GM12878 (cell line): ENCODE data around the gene NSD2. TPM values are rescaled to one million over a fixed set of nuclear protein-coding genes. Genes with fewer than 3 reads are reported as not detected.

Experiments used
- ATAC-seq: fragments of 200-7000 bp; cut with Tn5 transposase; 3 replicates; pipeline ENCODE4 v1.9.1; 2020; ENCODE audit warnings: mild to moderate bottlenecking, moderate library complexity
- BruUV-seq: library from RNA; stranded (reverse); fragments of 400-500 nt; replicated peaks from 2 replicates; lab custom pipeline; 2021; lab: Mats Ljungman, UMichigan
- CTCF ChIA-PET: fragments of 300-600 bp; sonication (Branson Sonifier 250); formaldehyde crosslinking; extraction: SDS; loops from one replicate; lab custom pipeline; 2021; ENCODE audit warnings: inconsistent platforms; lab: Yijun Ruan, JAX
- POLR2A ChIA-PET: fragments of 350-600 bp; formaldehyde crosslinking; extraction: SDS; loops from one replicate; lab custom pipeline; 2021; ENCODE audit warnings: inconsistent platforms; lab: Charles Lee
- RAD21 ChIA-PET: fragments of 300-600 bp; sonication (Branson Sonifier 250); formaldehyde crosslinking; loops from one replicate; lab custom pipeline; 2023; ENCODE audit warnings: antibody characterized with exemption; ENCODE audit not compliant: unreplicated experiment; lab: Charles Lee
- SMC1A ChIA-PET: fragments of 300-600 bp; sonication (Branson Sonifier 250); formaldehyde crosslinking; loops from one replicate; lab custom pipeline; 2023; ENCODE audit not compliant: unreplicated experiment, uncharacterized antibody; lab: Charles Lee
- DNase-seq: peaks from one replicate; pipeline ENCODE4 v3.0.0-alpha.2; 2011; ENCODE audit warnings: low read depth, low spot score
- FAIRE-seq: peaks from 3 replicates; lab custom pipeline; 2011; peaks lifted over from hg19 to GRCh38; lab: Jason Lieb, UNC
- H2AFZ ChIP-seq: 2 replicates; pipeline ENCODE4 v1.6.0; 2011; ENCODE audit warnings: low read depth, low read length, control low read depth; ENCODE audit not compliant: control insufficient read depth
- H3K27ac ChIP-seq: 2 replicates; pipeline ENCODE4 v1.5.1; 2011; ENCODE audit warnings: control low read depth; ENCODE audit not compliant: control insufficient read depth, insufficient read depth
- H3K27me3 ChIP-seq, 2 experiments: replicated peaks in 1 of 2; 2 replicates each; pipeline versions ENCODE4 v1.6.0 to v1.6.1; 2011; ENCODE audit warnings: low read length in 1 of 2; ENCODE audit not compliant: control insufficient read depth in 2 of 2, insufficient read depth in 2 of 2
- H3K36me3 ChIP-seq, 2 experiments: 2 replicates each; pipeline ENCODE4 v1.5.1; 2011; ENCODE audit warnings: low read length in 1 of 2; ENCODE audit not compliant: control insufficient read depth in 2 of 2, insufficient read depth in 2 of 2
- H3K4me1 ChIP-seq: 2 replicates; pipeline ENCODE4 v1.6.1; 2011; ENCODE audit warnings: mild to moderate bottlenecking, low read length, moderate library complexity, mixed read lengths; ENCODE audit not compliant: control insufficient read depth, insufficient read depth
- H3K4me2 ChIP-seq: 2 replicates; pipeline ENCODE4 v1.6.0; 2011; ENCODE audit warnings: control low read depth; ENCODE audit not compliant: control insufficient read depth, insufficient read depth
- H3K4me3 ChIP-seq: fragments of 200-600 bp; sonication (generic); 2 replicates; pipeline ENCODE4 v1.5.1; 2016
- H3K79me2 ChIP-seq: 2 replicates; pipeline ENCODE4 v1.6.0; 2011; ENCODE audit warnings: low read length; ENCODE audit not compliant: control insufficient read depth, insufficient read depth
- H3K9ac ChIP-seq: 2 replicates; pipeline ENCODE4 v1.8.0; 2011; ENCODE audit warnings: low read length, control low read depth, mixed read lengths; ENCODE audit not compliant: control insufficient read depth, insufficient read depth
- H3K9me3 ChIP-seq: replicated peaks from 3 replicates; pipeline ENCODE4 v1.5.1; 2011; ENCODE audit warnings: mild to moderate bottlenecking, low read length; ENCODE audit not compliant: control insufficient read depth, insufficient read depth
- H4K20me1 ChIP-seq: 2 replicates; pipeline ENCODE4 v1.6.0; 2011; ENCODE audit not compliant: control insufficient read depth, insufficient read depth
- FOXK2 ChIP-seq: fragments of 450-650 bp; IDR thresholded peaks from 2 replicates; pipeline ENCODE4 v1.6.1; 2017; ENCODE audit warnings: mild to moderate bottlenecking, moderate library complexity
- MYB ChIP-seq: fragments of 150-350 bp; IDR thresholded peaks from 2 replicates; pipeline ENCODE4 v1.6.1; 2014; ENCODE audit warnings: mild to moderate bottlenecking, low read depth, low read length, borderline replicate concordance
- NR2C2 ChIP-seq: IDR thresholded peaks from 2 replicates; pipeline ENCODE4 v1.6.1; 2011; ENCODE audit warnings: borderline replicate concordance, low read depth; ENCODE audit not compliant: control insufficient read depth, insufficient read length
- NRF1 ChIP-seq: conservative IDR thresholded peaks from 2 replicates; pipeline ENCODE4 v1.6.1; 2011; ENCODE audit warnings: mild to moderate bottlenecking, low read depth, low read length, improper control_type of control experiment
- RBBP5 ChIP-seq: fragments of 200-600 bp; sonication (generic); conservative IDR thresholded peaks from 2 replicates; pipeline ENCODE4 v1.6.1; 2016
- SMAD1 ChIP-seq: fragments of 450-650 bp; IDR thresholded peaks from 2 replicates; pipeline ENCODE4 v1.6.1; 2018; ENCODE audit warnings: mild to moderate bottlenecking, low read depth; ENCODE audit not compliant: partially characterized antibody
- STAT1 ChIP-seq: fragments of 450-650 bp; conservative IDR thresholded peaks from 2 replicates; pipeline ENCODE4 v1.6.1; 2014; ENCODE audit warnings: antibody characterized with exemption, mild to moderate bottlenecking
- ZNF384 ChIP-seq: IDR thresholded peaks from 2 replicates; pipeline ENCODE4 v1.6.1; 2012; ENCODE audit warnings: low read depth, mild to moderate bottlenecking, low read length, improper control_type of control experiment, borderline replicate concordance
- WGBS: methylation state at CpG from one replicate; pipeline ENCODE4 v1.1.6; 2016; ENCODE audit warnings: low lambda C conversion rate; ENCODE audit not compliant: insufficient replicate concordance, insufficient coverage; ENCODE audit errors: missing lambda C conversion rate; 5-methylcytosine and 5-hydroxymethylcytosine counted together
- in situ Hi-C: fragments of 300-500 bp; cut with MboI; formaldehyde crosslinking; loops from 9 replicates; pipeline ENCODE4 v1.14.3; 2018; ENCODE audit warnings: mixed read lengths
- intact Hi-C: fragments of 100-400 bp; cut with micrococcal nuclease; formaldehyde crosslinking; loops from one replicate; pipeline ENCODE4 v1.14.2; 2022; ENCODE audit not compliant: unreplicated experiment
- polyA plus RNA-seq, 11 experiments: library from polyadenylated mRNA; depleted of rRNA in 4 of 11; unstranded in 6 of 11; stranded (reverse) in 5 of 11; fragments of >200 nt; fragmentation: Nextera tagmentation in 4 of 11; fragmentation: Illumina TruSeq in 1 of 11; extraction: Ambion mirVana in 4 of 11; extraction: Trizol in 1 of 11; gene quantifications; 1 replicate in 1 of 11; 2 replicates in 10 of 11; pipeline versions ENCODE4 v1.2.1 to v1.2.3, GENCODE V29; 2011 to 2016; ENCODE audit warnings: inconsistent platforms in 2 of 11, missing spikeins in 2 of 11, low read depth in 1 of 11
- total RNA-seq, 4 experiments: library from RNA; depleted of rRNA in 3 of 4; stranded (reverse); fragments of >200 nt in 3 of 4; fragmentation: Illumina TruSeq in 1 of 4; extraction: Trizol in 1 of 4; gene quantifications; 2 replicates each; pipeline versions ENCODE4 v1.2.1 to v1.2.3, GENCODE V29; 2013 to 2021
- TF ChIP-seq, protein P1 (sequence below): IDR thresholded peaks from 2 replicates; pipeline ENCODE4 v1.6.1; 2011; ENCODE audit warnings: borderline replicate concordance, low read depth, mild to moderate bottlenecking, moderate library complexity, mixed read lengths, low read length; ENCODE audit not compliant: insufficient read depth; ENCODE audit errors: extremely low read length
- TF ChIP-seq, protein P2 (sequence below): fragments of 450-650 bp; IDR thresholded peaks from 2 replicates; pipeline ENCODE4 v1.6.1; 2016; ENCODE audit warnings: mild to moderate bottlenecking, moderate library complexity, borderline replicate concordance
- TF ChIP-seq, protein P3 (sequence below): fragments of 450-650 bp; IDR thresholded peaks from 2 replicates; pipeline ENCODE4 v1.6.1; 2017; ENCODE audit warnings: low read depth, mild to moderate bottlenecking, moderate library complexity

Gene NSD2
- total and polyA plus RNA-seq, 10 of the 15 experiments (the other 5 are each of a cell fraction or from before 2014, with no cell fraction given) = 8.6 to 139 (median 67.2) TPM

DNA sequence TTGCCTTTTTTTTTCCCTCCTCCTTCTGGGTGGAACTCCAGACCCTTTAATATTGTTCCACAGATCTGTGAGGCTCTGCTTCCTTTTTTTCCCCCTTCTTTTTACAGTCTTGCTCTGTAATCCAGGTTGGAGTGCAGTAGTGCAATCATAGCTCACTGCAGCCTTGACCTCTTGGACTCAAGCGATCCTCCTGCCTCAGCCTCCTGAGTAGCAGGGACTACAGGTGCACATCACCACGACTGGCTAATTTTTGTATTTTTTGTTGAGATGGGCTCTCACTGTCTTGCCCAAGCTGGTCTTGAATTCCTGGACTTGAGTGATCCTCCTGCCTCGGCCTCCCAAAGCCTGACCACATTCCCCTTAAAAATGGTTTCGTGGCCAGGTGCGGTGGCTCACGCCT is 26.8 kb downstream of the NSD2 start:
- Histone ChIP-seq H2AFZ (no peak overlapping the region), H3K9ac (no peak overlapping the region), H3K36me3 (peaks cover 18 to 32% of the 10 kb centered on the region in 2 experiments), H3K4me2 (no peak overlapping the region), H3K9me3 (no peaks in the 10 kb centered on the region)
- in situ Hi-C loops = no loop called here
- WGBS = 93% methylated on average over 6 of the region's 6 CpGs
- no peak for DNase-seq
- TF ChIP-seq, protein P1, sequence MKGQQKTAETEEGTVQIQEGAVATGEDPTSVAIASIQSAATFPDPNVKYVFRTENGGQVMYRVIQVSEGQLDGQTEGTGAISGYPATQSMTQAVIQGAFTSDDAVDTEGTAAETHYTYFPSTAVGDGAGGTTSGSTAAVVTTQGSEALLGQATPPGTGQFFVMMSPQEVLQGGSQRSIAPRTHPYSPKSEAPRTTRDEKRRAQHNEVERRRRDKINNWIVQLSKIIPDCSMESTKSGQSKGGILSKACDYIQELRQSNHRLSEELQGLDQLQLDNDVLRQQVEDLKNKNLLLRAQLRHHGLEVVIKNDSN = no peak
- TF ChIP-seq, protein P2, sequence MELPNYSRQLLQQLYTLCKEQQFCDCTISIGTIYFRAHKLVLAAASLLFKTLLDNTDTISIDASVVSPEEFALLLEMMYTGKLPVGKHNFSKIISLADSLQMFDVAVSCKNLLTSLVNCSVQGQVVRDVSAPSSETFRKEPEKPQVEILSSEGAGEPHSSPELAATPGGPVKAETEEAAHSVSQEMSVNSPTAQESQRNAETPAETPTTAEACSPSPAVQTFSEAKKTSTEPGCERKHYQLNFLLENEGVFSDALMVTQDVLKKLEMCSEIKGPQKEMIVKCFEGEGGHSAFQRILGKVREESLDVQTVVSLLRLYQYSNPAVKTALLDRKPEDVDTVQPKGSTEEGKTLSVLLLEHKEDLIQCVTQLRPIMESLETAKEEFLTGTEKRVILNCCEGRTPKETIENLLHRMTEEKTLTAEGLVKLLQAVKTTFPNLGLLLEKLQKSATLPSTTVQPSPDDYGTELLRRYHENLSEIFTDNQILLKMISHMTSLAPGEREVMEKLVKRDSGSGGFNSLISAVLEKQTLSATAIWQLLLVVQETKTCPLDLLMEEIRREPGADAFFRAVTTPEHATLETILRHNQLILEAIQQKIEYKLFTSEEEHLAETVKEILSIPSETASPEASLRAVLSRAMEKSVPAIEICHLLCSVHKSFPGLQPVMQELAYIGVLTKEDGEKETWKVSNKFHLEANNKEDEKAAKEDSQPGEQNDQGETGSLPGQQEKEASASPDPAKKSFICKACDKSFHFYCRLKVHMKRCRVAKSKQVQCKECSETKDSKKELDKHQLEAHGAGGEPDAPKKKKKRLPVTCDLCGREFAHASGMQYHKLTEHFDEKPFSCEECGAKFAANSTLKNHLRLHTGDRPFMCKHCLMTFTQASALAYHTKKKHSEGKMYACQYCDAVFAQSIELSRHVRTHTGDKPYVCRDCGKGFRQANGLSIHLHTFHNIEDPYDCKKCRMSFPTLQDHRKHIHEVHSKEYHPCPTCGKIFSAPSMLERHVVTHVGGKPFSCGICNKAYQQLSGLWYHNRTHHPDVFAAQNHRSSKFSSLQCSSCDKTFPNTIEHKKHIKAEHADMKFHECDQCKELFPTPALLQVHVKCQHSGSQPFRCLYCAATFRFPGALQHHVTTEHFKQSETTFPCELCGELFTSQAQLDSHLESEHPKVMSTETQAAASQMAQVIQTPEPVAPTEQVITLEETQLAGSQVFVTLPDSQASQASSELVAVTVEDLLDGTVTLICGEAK = no peak
- TF ChIP-seq MYB = no peak
- no peak for TF ChIP-seq SMAD1
- TF ChIP-seq, protein P3, sequence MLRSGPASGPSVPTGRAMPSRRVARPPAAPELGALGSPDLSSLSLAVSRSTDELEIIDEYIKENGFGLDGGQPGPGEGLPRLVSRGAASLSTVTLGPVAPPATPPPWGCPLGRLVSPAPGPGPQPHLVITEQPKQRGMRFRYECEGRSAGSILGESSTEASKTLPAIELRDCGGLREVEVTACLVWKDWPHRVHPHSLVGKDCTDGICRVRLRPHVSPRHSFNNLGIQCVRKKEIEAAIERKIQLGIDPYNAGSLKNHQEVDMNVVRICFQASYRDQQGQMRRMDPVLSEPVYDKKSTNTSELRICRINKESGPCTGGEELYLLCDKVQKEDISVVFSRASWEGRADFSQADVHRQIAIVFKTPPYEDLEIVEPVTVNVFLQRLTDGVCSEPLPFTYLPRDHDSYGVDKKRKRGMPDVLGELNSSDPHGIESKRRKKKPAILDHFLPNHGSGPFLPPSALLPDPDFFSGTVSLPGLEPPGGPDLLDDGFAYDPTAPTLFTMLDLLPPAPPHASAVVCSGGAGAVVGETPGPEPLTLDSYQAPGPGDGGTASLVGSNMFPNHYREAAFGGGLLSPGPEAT = no peak
- TF ChIP-seq RBBP5 = no peak
- no peak for TF ChIP-seq STAT1
- TF ChIP-seq ZNF384 = no peak
- no peak for TF ChIP-seq FOXK2
- TF ChIP-seq NR2C2 = no peak
- no peak for TF ChIP-seq NRF1
- TF ChIP-seq, all 136 proteins: peak for 0
- RAD21 ChIA-PET = interaction anchor here (1.2 to 1.7 kb wide), 3 partner anchors 62 to 205 kb away, joined by 3 to 5 read pairs (median 3); no protein-coding TSS in a partner anchor
- H3K27me3 ChIP-seq = no peaks in the 10 kb centered on the region
- no peak for ATAC-seq
- CTCF ChIA-PET = interaction anchor here (1.0 to 3.9 kb wide), 10 partner anchors 10 to 177 kb away, joined by 3 to 38 read pairs (median 10); partner anchors contain the start of gene TMEM129
- peaks cover 8% of the 10 kb centered on the region; the same call in 1 of the 2 replicates for H4K20me1 ChIP-seq
- POLR2A ChIA-PET = no interaction called here
- intact Hi-C loops = loop anchor here (2.0 to 5.0 kb wide), 2 partner anchors 25 to 46 kb away; no protein-coding TSS in a partner anchor
- peaks cover 6% of the 10 kb centered on the region for H3K4me1 ChIP-seq
- SMC1A ChIA-PET = interaction anchor here (1.6 to 4.0 kb wide), 7 partner anchors 10 to 60 kb away, joined by 4 to 20 read pairs (median 7); no protein-coding TSS in a partner anchor
- no peak overlapping the region for H3K27ac ChIP-seq
- H3K79me2 ChIP-seq = peaks cover 78% of the 10 kb centered on the region
- no peak overlapping the region for H3K4me3 ChIP-seq
- FAIRE-seq = no peak
- no TSS peak for BruUV-seq
